ENCODE results near the gene NCDN. TPM values are rescaled to one million over a fixed set of nuclear protein-coding genes. Genes with fewer than 3 reads are reported as not detected.

NCDN gene
- total RNA-seq, 2 experiments from 2014 or later, result 22.2 to 30.1 TPM

GRCh38 chr1:35586808-35587207 is 29.2 kb downstream of the NCDN start:
- H3K27ac ChIP-seq (ENCODE audit: low read depth, low read length, poor library complexity, severe bottlenecking), result no peak overlapping the region
- H3K4me1 ChIP-seq (ENCODE audit: insufficient read depth, low read length, poor library complexity, severe bottlenecking), result no peaks in the 10 kb centered on the region
- no TSS peak for BruUV-seq (replicated peaks)
- TF ChIP-seq CTCF (conservative IDR thresholded peaks at IDR 0.05; ENCODE audit: low read length) (no peak), EZH2phosphoT487 (IDR thresholded peaks at IDR 0.05; ENCODE audit: borderline replicate concordance, low read depth, low read length) (no peak)
- H4K20me1 ChIP-seq (ENCODE audit: insufficient read depth, low read length), result no peaks in the 10 kb centered on the region
- POLR2A ChIA-PET, result no interaction called here
- intact Hi-C loops (cut with micrococcal nuclease; ENCODE audit: unreplicated experiment), result no loop called here
- H2AFZ ChIP-seq (ENCODE audit: low read length), result no peak overlapping the region
- H3K36me3 ChIP-seq (ENCODE audit: insufficient read depth, low read length), result no peaks in the 10 kb centered on the region
- H3K9me3 ChIP-seq (ENCODE audit: low read length), result no peaks in the 10 kb centered on the region
- no peak overlapping the region for H3K4me2 ChIP-seq (ENCODE audit: low read length)
- H3K4me3 ChIP-seq (ENCODE audit: low read depth, low read length, poor library complexity, severe bottlenecking), result no peak overlapping the region
- H3K9me2 ChIP-seq (ENCODE audit: insufficient read depth, low read length), result no peaks in the 10 kb centered on the region
- CTCF ChIA-PET (ENCODE audit: unreplicated experiment), result no interaction called here
- DNase-seq (ENCODE audit: low spot score), result no peak
- H3K79me2 ChIP-seq (ENCODE audit: insufficient read depth, low read depth, low read length), result no peaks in the 10 kb centered on the region

GRCh38 chr1:35587736-35588135 is 30.1 kb downstream of the NCDN start:
- TF ChIP-seq EZH2phosphoT487 (IDR thresholded peaks at IDR 0.05; ENCODE audit: borderline replicate concordance, low read depth, low read length), result no peak
- TF ChIP-seq CTCF (conservative IDR thresholded peaks at IDR 0.05; ENCODE audit: low read length), result no peak
- no TSS peak for BruUV-seq (replicated peaks)
- H3K9me3 ChIP-seq (ENCODE audit: low read length), result no peaks in the 10 kb centered on the region
- no peak overlapping the region for H3K4me3 ChIP-seq (ENCODE audit: low read depth, low read length, poor library complexity, severe bottlenecking)
- no peaks in the 10 kb centered on the region for H3K36me3 ChIP-seq (ENCODE audit: insufficient read depth, low read length)
- H3K9me2 ChIP-seq (ENCODE audit: insufficient read depth, low read length), result no peaks in the 10 kb centered on the region
- ChIA-PET CTCF (ENCODE audit: unreplicated experiment) (no interaction called here), POLR2A (no interaction called here)
- no peak overlapping the region for H3K4me2 ChIP-seq (ENCODE audit: low read length)
- H2AFZ ChIP-seq (ENCODE audit: low read length), result no peak overlapping the region
- intact Hi-C loops (cut with micrococcal nuclease; ENCODE audit: unreplicated experiment), result no loop called here
- no peaks in the 10 kb centered on the region for H3K79me2 ChIP-seq (ENCODE audit: insufficient read depth, low read depth, low read length)
- no peak for DNase-seq (ENCODE audit: low spot score)
- H3K4me1 ChIP-seq (ENCODE audit: insufficient read depth, low read length, poor library complexity, severe bottlenecking), result no peaks in the 10 kb centered on the region
- no peaks in the 10 kb centered on the region for H4K20me1 ChIP-seq (ENCODE audit: insufficient read depth, low read length)
- H3K27ac ChIP-seq (ENCODE audit: low read depth, low read length, poor library complexity, severe bottlenecking), result no peak overlapping the region

DNA sequence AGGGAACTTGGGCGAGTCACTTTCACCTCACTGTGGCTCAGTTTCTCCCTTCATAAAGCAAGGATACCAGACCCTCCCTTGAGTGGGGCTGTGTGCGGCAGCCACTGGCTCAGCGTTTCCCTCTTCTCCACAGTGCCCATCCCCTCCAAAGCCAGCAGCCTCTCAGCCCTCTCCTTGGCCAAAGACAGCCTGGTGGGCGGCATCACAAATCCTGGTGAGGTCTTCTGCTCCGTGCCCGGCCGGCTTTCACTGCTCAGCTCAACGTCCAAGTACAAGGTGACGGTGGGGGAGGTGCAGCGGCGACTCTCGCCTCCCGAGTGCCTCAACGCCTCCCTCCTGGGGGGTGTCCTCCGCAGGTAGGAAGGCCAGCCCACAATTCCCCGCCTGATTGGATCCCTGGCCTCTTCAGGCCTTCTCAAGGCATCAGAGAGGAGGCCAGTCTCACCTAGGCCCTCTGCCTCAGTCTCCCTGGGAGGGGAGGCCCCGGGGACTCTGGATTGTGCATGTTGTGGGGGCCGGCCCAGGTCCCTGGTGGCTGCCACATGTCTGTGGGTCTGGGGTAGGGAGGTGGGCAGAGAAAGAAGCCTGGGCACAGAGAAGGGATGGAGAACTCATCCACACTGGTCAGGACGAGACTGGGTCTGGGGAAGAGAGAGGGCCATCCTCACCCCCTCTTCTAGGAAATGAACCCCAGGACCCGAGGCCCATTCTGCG is 30.8 kb downstream of the NCDN start:
- Histone ChIP-seq H3K4me1 (ENCODE audit: insufficient read depth, low read length, poor library complexity, severe bottlenecking) (no peaks in the 10 kb centered on the region), H3K9me2 (ENCODE audit: insufficient read depth, low read length) (no peaks in the 10 kb centered on the region), H3K27ac (ENCODE audit: low read depth, low read length, poor library complexity, severe bottlenecking) (no peak overlapping the region), H4K20me1 (ENCODE audit: insufficient read depth, low read length) (no peaks in the 10 kb centered on the region), H3K4me2 (ENCODE audit: low read length) (no peak overlapping the region), H3K9me3 (ENCODE audit: low read length) (no peaks in the 10 kb centered on the region), H3K79me2 (ENCODE audit: insufficient read depth, low read depth, low read length) (no peaks in the 10 kb centered on the region), H3K4me3 (ENCODE audit: low read depth, low read length, poor library complexity, severe bottlenecking) (no peak overlapping the region), H2AFZ (ENCODE audit: low read length) (no peak overlapping the region), H3K36me3 (ENCODE audit: insufficient read depth, low read length) (no peaks in the 10 kb centered on the region)
- ChIA-PET POLR2A (no interaction called here), CTCF (ENCODE audit: unreplicated experiment) (no interaction called here)
- intact Hi-C loops (cut with micrococcal nuclease; ENCODE audit: unreplicated experiment), result no loop called here
- DNase-seq (ENCODE audit: low spot score), result no peak
- TF ChIP-seq CTCF (conservative IDR thresholded peaks at IDR 0.05; ENCODE audit: low read length) (no peak), EZH2phosphoT487 (IDR thresholded peaks at IDR 0.05; ENCODE audit: borderline replicate concordance, low read depth, low read length) (no peak)
- no TSS peak for BruUV-seq (replicated peaks)

Measured in OCI-LY7 (cell line).